HepG2 (cell line): ENCODE results near the gene METRN. TPM values are rescaled to one million over a fixed set of nuclear protein-coding genes. Genes with fewer than 3 reads are reported as not detected.

Source experiments
- CREB1 ChIP-seq, 2 experiments: fragments of 450-650 bp in 1 of 2; IDR thresholded peaks; 2 replicates each; pipeline ENCODE4 v1.6.1; 2016 to 2017; ENCODE audit warnings: control low read depth in 1 of 2, mild to moderate bottlenecking in 1 of 2, missing compliant biosample characterization in 1 of 2, missing genetic modification characterization in 1 of 2
- KDM5A ChIP-seq: fragments of 200-600 bp; sonication (generic); IDR thresholded peaks from 2 replicates; pipeline ENCODE4 v1.7.0; 2018; ENCODE audit warnings: antibody characterized with exemption, mild to moderate bottlenecking, low read length, borderline replicate concordance
- MNT ChIP-seq: fragments of 450-650 bp; IDR thresholded peaks from 2 replicates; pipeline ENCODE4 v1.6.1; 2016
- SOX13 ChIP-seq, 3 experiments: fragments of 450-650 bp in 1 of 3; sonication (generic) in 1 of 3; formaldehyde crosslinking in 1 of 3; IDR thresholded peaks in 2 of 3; conservative IDR thresholded peaks in 1 of 3; 2 replicates each; pipeline versions ENCODE4 v1.5.0 to v1.6.1; 2016 to 2020; ENCODE audit warnings: antibody characterized with exemption in 1 of 3, mild to moderate bottlenecking in 1 of 3, missing compliant biosample characterization in 1 of 3, missing genetic modification reagents in 1 of 3, moderate library complexity in 1 of 3
- THAP9 ChIP-seq: sonication (generic); formaldehyde crosslinking; IDR thresholded peaks from 2 replicates; pipeline ENCODE4; 2020; ENCODE audit warnings: missing genetic modification reagents, mild to moderate bottlenecking, borderline replicate concordance
- YEATS4 ChIP-seq: sonication (generic); formaldehyde crosslinking; IDR thresholded peaks from 2 replicates; pipeline ENCODE4 v1.4.0; 2020; ENCODE audit warnings: missing genetic modification reagents, borderline replicate concordance
- ZNF546 ChIP-seq: sonication (generic); formaldehyde crosslinking; conservative IDR thresholded peaks from 2 replicates; pipeline ENCODE4 v1.8.1; 2023; ENCODE audit warnings: mild to moderate bottlenecking, missing genetic modification reagents
- polyA plus RNA-seq, 8 experiments: library from polyadenylated mRNA; depleted of rRNA in 3 of 8; stranded (reverse) in 7 of 8; unstranded in 1 of 8; fragments of >200 nt; fragmentation: Illumina TruSeq in 4 of 8; extraction: Trizol in 4 of 8; gene quantifications; 2 replicates each; pipeline versions ENCODE4 v1.2.1 to v1.2.3, GENCODE V29; 2011 to 2016; ENCODE audit warnings: low read depth in 4 of 8, missing spikeins in 1 of 8, mixed read lengths in 1 of 8; ENCODE audit not compliant: insufficient read depth in 1 of 8
- total RNA-seq, 5 experiments: library from RNA; depleted of rRNA; stranded (reverse); fragments of >200 nt; fragmentation: Illumina TruSeq; extraction: Trizol; gene quantifications; 2 replicates each; pipeline ENCODE4 v1.2.3, GENCODE V29; 2016; ENCODE audit warnings: low read depth in 1 of 5

The METRN gene
- total and polyA plus RNA-seq, 2 of the 13 experiments (the other 11 are each of a cell fraction or from before 2014, with no cell fraction given): 25.5 to 46.1 TPM

- TF ChIP-seq ZNF546 (CRISPR knock-in tag): no peak
- no peak for TF ChIP-seq CREB1 (IDR thresholded peaks at IDR 0.05)
- TF ChIP-seq CREB1 (CRISPR knock-in tag; IDR thresholded peaks at IDR 0.05): no peak
- TF ChIP-seq YEATS4 (CRISPR knock-in tag): no peak
- TF ChIP-seq MNT: no peak
- no peak for TF ChIP-seq SOX13 (IDR thresholded peaks at IDR 0.05)
- no peak for TF ChIP-seq SOX13 (CRISPR knock-in tag; conservative IDR thresholded peaks at IDR 0.05 in 1 of 2, IDR thresholded peaks at IDR 0.05 in 1 of 2)
- TF ChIP-seq KDM5A: peak; percentile 55; the same call in 1 of the 2 replicates
- 0 out of 2 replicates have a peak, but pooled peaks have one; percentile 20 for TF ChIP-seq THAP9
- TF ChIP-seq, all 625 proteins: peak for 17
Observed at GRCh38 chr16:668519-669171, 46.3 kb upstream of the METRN start (continued).
